ENCODE results near the gene APPBP2. TPM values are rescaled to one million over a fixed set of nuclear protein-coding genes. Genes with fewer than 3 reads are reported as not detected.

APPBP2 gene
- polyA plus RNA-seq, 3 donors = 6.4 to 14.7 (median 10.4) TPM

GRCh38 chr17:60562421-60562820 lies 36.4 kb upstream of the APPBP2 start:
- TF ChIP-seq CTCF (IDR thresholded peaks at IDR 0.05) = no peak
- Histone ChIP-seq H3K9me3 (replicated peaks in 1 of 2; ENCODE audit: control insufficient read depth in 1 of 2, insufficient read depth in 1 of 2, low read length in 2 of 2) (peaks cover 0 to 10% of the 10 kb centered on the region in 2 donors), H3K36me3 (replicated peaks in 1 of 2; ENCODE audit: control insufficient read depth in 1 of 2, insufficient read depth in 2 of 2, low read length in 2 of 2) (no peaks in the 10 kb centered on the region), H3K27ac (ENCODE audit: low read depth in 1 of 2, low read length in 2 of 2) (no peak overlapping the region), H3K9ac (ENCODE audit: insufficient read depth, low read length, poor library complexity, severe bottlenecking) (no peak overlapping the region), H4K20me1 (ENCODE audit: insufficient read depth, low read length) (no peaks in the 10 kb centered on the region), H3K4me1 (ENCODE audit: control insufficient read depth in 1 of 2, insufficient read depth in 2 of 2, low read length in 2 of 2) (no peaks in the 10 kb centered on the region), H2AFZ (ENCODE audit: insufficient read depth, low read depth, low read length, poor library complexity, severe bottlenecking) (no peak overlapping the region), H3K79me2 (ENCODE audit: insufficient read depth, low read length) (no peaks in the 10 kb centered on the region), H3K27me3 (ENCODE audit: control insufficient read depth in 2 of 2, insufficient read depth in 2 of 2, low read length in 2 of 2) (no peaks in the 10 kb centered on the region), H3K4me3 (replicated peaks in 1 of 3; ENCODE audit: low read depth in 2 of 3, low read length in 3 of 3) (no peak overlapping the region), H3K4me2 (replicated peaks; ENCODE audit: extremely low read depth, low read length, poor library complexity, severe bottlenecking) (no peak overlapping the region)
- no CpG with 5 or more reads among the region's 3 CpGs for WGBS (ENCODE audit: insufficient coverage)
- Mint-ChIP-seq H3K27me3 (ENCODE audit: low read depth in 3 of 3) (peaks cover 0 to 3% (median 0%) of the 10 kb centered on the region in 3 donors), H3K4me1 (no peaks in the 10 kb centered on the region), H3K27ac (no peak overlapping the region), H3K36me3 (no peaks in the 10 kb centered on the region), H3K9me3 (peaks cover 1 to 12% (median 5%) of the 10 kb centered on the region in 7 donors), H3K4me3 (no peak overlapping the region)
- intact Hi-C loops (cut with micrococcal nuclease) = no loop called here
- DNase-seq = no peak

GRCh38 chr17:60560860-60561257 lies 34.8 kb upstream of the APPBP2 start:
- Histone ChIP-seq H4K20me1 (ENCODE audit: insufficient read depth, low read length) (no peaks in the 10 kb centered on the region), H3K27ac (ENCODE audit: low read depth in 1 of 2, low read length in 2 of 2) (no peak overlapping the region), H3K27me3 (ENCODE audit: control insufficient read depth in 2 of 2, insufficient read depth in 2 of 2, low read length in 2 of 2) (no peaks in the 10 kb centered on the region), H3K9me3 (replicated peaks in 1 of 2; ENCODE audit: control insufficient read depth in 1 of 2, insufficient read depth in 1 of 2, low read length in 2 of 2) (peaks cover 0 to 14% of the 10 kb centered on the region in 2 donors), H3K79me2 (ENCODE audit: insufficient read depth, low read length) (no peaks in the 10 kb centered on the region), H3K36me3 (replicated peaks in 1 of 2; ENCODE audit: control insufficient read depth in 1 of 2, insufficient read depth in 2 of 2, low read length in 2 of 2) (no peaks in the 10 kb centered on the region), H3K4me1 (ENCODE audit: control insufficient read depth in 1 of 2, insufficient read depth in 2 of 2, low read length in 2 of 2) (no peaks in the 10 kb centered on the region), H2AFZ (ENCODE audit: insufficient read depth, low read depth, low read length, poor library complexity, severe bottlenecking) (no peak overlapping the region), H3K9ac (ENCODE audit: insufficient read depth, low read length, poor library complexity, severe bottlenecking) (no peak overlapping the region), H3K4me3 (replicated peaks in 1 of 3; ENCODE audit: low read depth in 2 of 3, low read length in 3 of 3) (no peak overlapping the region), H3K4me2 (replicated peaks; ENCODE audit: extremely low read depth, low read length, poor library complexity, severe bottlenecking) (no peak overlapping the region)
- WGBS (ENCODE audit: insufficient coverage) = 99% methylated on average over 8 of the region's 11 CpGs
- no peaks in the 10 kb centered on the region for H3K36me3 Mint-ChIP-seq
- no peak overlapping the region for H3K4me3 Mint-ChIP-seq
- intact Hi-C loops (cut with micrococcal nuclease) = no loop called here
- H3K27me3 Mint-ChIP-seq (ENCODE audit: low read depth in 3 of 3) = peaks cover 0 to 3% (median 0%) of the 10 kb centered on the region in 3 donors
- no peak for TF ChIP-seq CTCF (IDR thresholded peaks at IDR 0.05)
- H3K27ac Mint-ChIP-seq = no peak overlapping the region
- H3K4me1 Mint-ChIP-seq = no peaks in the 10 kb centered on the region
- H3K9me3 Mint-ChIP-seq = peaks cover 1 to 12% (median 8%) of the 10 kb centered on the region in 7 donors
- no peak for DNase-seq
